ENCODE measurements around the gene PAPSS1.

DNA sequence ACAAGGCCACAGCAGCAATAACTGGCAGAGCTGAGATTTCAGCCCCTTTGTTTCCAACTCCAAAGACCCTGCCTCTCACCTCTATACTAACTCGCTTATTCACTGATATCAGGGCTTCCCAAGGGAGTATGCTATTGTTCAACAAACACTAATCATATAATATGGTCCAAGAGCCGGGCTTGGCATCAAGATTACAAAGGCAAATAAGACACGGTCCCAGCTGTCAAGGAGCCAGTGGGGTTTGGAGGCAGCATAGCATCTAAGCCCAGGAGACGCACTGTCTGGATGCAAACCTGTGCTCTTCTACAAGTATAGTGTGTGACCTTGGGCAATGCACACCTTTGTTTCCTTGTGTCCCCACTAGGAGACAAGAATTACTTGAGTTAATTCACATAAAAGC, 28.7 kb downstream of the PAPSS1 start:
- TF ChIP-seq, protein P1, sequence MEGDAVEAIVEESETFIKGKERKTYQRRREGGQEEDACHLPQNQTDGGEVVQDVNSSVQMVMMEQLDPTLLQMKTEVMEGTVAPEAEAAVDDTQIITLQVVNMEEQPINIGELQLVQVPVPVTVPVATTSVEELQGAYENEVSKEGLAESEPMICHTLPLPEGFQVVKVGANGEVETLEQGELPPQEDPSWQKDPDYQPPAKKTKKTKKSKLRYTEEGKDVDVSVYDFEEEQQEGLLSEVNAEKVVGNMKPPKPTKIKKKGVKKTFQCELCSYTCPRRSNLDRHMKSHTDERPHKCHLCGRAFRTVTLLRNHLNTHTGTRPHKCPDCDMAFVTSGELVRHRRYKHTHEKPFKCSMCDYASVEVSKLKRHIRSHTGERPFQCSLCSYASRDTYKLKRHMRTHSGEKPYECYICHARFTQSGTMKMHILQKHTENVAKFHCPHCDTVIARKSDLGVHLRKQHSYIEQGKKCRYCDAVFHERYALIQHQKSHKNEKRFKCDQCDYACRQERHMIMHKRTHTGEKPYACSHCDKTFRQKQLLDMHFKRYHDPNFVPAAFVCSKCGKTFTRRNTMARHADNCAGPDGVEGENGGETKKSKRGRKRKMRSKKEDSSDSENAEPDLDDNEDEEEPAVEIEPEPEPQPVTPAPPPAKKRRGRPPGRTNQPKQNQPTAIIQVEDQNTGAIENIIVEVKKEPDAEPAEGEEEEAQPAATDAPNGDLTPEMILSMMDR (conservative IDR thresholded peaks at IDR 0.05 in 1 of 2, IDR thresholded peaks at IDR 0.05 in 1 of 2; ENCODE audit: low read depth in 1 of 2, low read length in 2 of 2) = no peak
- TF ChIP-seq EZH2 (IDR thresholded peaks at IDR 0.05; ENCODE audit: low read length, missing control alignments) = no peak

All from fibroblast of lung (primary cell).